ENCODE measurements around the gene PBX1. TPM values are rescaled to one million over a fixed set of nuclear protein-coding genes. Genes with fewer than 3 reads are reported as not detected.

PBX1 gene
- total RNA-seq, 4 donors from 2014 or later = 14.4 to 34.6 (median 22.0) TPM

GRCh38 chr1:164703960-164704411 is 145.0 kb downstream of the PBX1 start:
- Histone ChIP-seq H3K27me3 (no peaks in the 10 kb centered on the region), H3K9me3 (no peaks in the 10 kb centered on the region), H3K27ac (no peak overlapping the region), H3K4me1 (peaks cover 57% of the 10 kb centered on the region), H3K4me3 (no peak overlapping the region), H3K36me3 (no peaks in the 10 kb centered on the region)
- DNase-seq (ENCODE audit: low spot score in 2 of 2) = no peak
- WGBS = 93% methylated on average over 1 of the region's 1 CpG
- TF ChIP-seq POLR2AphosphoS5 (IDR thresholded peaks at IDR 0.05) = no peak
- no peak for TF ChIP-seq EP300 (IDR thresholded peaks at IDR 0.05)
- TF ChIP-seq, protein P1, sequence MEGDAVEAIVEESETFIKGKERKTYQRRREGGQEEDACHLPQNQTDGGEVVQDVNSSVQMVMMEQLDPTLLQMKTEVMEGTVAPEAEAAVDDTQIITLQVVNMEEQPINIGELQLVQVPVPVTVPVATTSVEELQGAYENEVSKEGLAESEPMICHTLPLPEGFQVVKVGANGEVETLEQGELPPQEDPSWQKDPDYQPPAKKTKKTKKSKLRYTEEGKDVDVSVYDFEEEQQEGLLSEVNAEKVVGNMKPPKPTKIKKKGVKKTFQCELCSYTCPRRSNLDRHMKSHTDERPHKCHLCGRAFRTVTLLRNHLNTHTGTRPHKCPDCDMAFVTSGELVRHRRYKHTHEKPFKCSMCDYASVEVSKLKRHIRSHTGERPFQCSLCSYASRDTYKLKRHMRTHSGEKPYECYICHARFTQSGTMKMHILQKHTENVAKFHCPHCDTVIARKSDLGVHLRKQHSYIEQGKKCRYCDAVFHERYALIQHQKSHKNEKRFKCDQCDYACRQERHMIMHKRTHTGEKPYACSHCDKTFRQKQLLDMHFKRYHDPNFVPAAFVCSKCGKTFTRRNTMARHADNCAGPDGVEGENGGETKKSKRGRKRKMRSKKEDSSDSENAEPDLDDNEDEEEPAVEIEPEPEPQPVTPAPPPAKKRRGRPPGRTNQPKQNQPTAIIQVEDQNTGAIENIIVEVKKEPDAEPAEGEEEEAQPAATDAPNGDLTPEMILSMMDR (IDR thresholded peaks at IDR 0.05) = no peak
- no peak for TF ChIP-seq POLR2A (IDR thresholded peaks at IDR 0.05)

- peaks cover 59% of the 10 kb centered on the region for H3K4me1 ChIP-seq
Measured at GRCh38 chr1:164704954-164705353, 146.0 kb downstream of the PBX1 start.

GRCh38 chr1:164706606-164706987 is 147.6 kb downstream of the PBX1 start:
- Histone ChIP-seq H3K36me3 (no peaks in the 10 kb centered on the region), H3K4me3 (no peak overlapping the region), H3K27ac (peak overlapping the region; percentile 63), H3K9me3 (no peaks in the 10 kb centered on the region), H3K4me1 (peaks cover 46% of the 10 kb centered on the region), H3K27me3 (no peaks in the 10 kb centered on the region)
- DNase-seq (ENCODE audit: low spot score in 2 of 2) = no peak
- TF ChIP-seq POLR2AphosphoS5 (IDR thresholded peaks at IDR 0.05) = no peak
- TF ChIP-seq, protein P1 (IDR thresholded peaks at IDR 0.05) = no peak
- TF ChIP-seq EP300 (IDR thresholded peaks at IDR 0.05) = no peak
- TF ChIP-seq POLR2A (IDR thresholded peaks at IDR 0.05) = no peak

More at GRCh38 chr1:164704954-164705353, 146.0 kb downstream of the PBX1 start:
- no peak overlapping the region for H3K4me3 ChIP-seq
- no peak overlapping the region for H3K27ac ChIP-seq
- H3K36me3 ChIP-seq = no peaks in the 10 kb centered on the region
- no peak for DNase-seq (ENCODE audit: low spot score in 2 of 2)
- TF ChIP-seq EP300 (IDR thresholded peaks at IDR 0.05) (no peak), POLR2AphosphoS5 (IDR thresholded peaks at IDR 0.05) (no peak), POLR2A (IDR thresholded peaks at IDR 0.05) (no peak)
- TF ChIP-seq, protein P1 (IDR thresholded peaks at IDR 0.05) = no peak
- no peaks in the 10 kb centered on the region for H3K27me3 ChIP-seq
- no peaks in the 10 kb centered on the region for H3K9me3 ChIP-seq
- WGBS = 92% methylated on average over 1 of the region's 1 CpG

DNA sequence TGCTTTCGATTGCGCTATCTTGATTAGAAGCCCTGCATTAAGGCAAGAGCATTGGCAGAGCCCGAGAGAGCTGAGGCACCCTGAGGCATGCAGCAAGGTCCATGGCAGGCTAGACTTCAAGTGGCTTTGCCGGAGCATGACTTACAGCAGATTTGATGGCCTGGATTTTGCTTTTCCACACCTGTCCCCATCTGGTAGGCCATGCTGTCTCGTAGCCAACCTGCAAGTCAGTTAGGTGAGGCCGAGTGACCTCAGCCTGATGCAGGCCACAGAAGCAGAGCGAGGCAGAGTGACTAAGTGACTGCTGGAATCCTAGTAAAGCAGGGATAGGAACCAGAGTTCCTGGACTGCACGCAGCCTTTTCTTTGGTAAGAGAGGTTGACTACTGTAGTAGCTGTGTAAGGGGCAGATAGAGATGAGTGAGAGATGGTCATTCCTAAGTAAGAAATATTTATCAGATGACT is 148.9 kb downstream of the PBX1 start:
- 42% methylated on average over 8 of the region's 8 CpGs for WGBS
- H3K27me3 ChIP-seq = no peaks in the 10 kb centered on the region
- H3K4me3 ChIP-seq = no peak overlapping the region
- no peak for DNase-seq (ENCODE audit: low spot score in 2 of 2)
- H3K36me3 ChIP-seq = no peaks in the 10 kb centered on the region
- peaks cover 51% of the 10 kb centered on the region for H3K4me1 ChIP-seq
- TF ChIP-seq, protein P1 (IDR thresholded peaks at IDR 0.05) = no peak
- no peak for TF ChIP-seq EP300 (IDR thresholded peaks at IDR 0.05)
- no peak for TF ChIP-seq POLR2A (IDR thresholded peaks at IDR 0.05)
- no peak for TF ChIP-seq POLR2AphosphoS5 (IDR thresholded peaks at IDR 0.05)
- H3K27ac ChIP-seq = peak overlapping the region; percentile 63
- no peaks in the 10 kb centered on the region for H3K9me3 ChIP-seq

- H3K27me3 ChIP-seq = no peaks in the 10 kb centered on the region
- peaks cover 58% of the 10 kb centered on the region for H3K4me1 ChIP-seq
- no peaks in the 10 kb centered on the region for H3K9me3 ChIP-seq
- 96% methylated on average over 3 of the region's 3 CpGs for WGBS
- H3K36me3 ChIP-seq = no peaks in the 10 kb centered on the region
- no peak overlapping the region for H3K27ac ChIP-seq
- DNase-seq (ENCODE audit: low spot score in 2 of 2) = no peak
- TF ChIP-seq, protein P1 (IDR thresholded peaks at IDR 0.05) = no peak
- TF ChIP-seq POLR2A (IDR thresholded peaks at IDR 0.05) = no peak
- no peak for TF ChIP-seq EP300 (IDR thresholded peaks at IDR 0.05)
- no peak for TF ChIP-seq POLR2AphosphoS5 (IDR thresholded peaks at IDR 0.05)
- no peak overlapping the region for H3K4me3 ChIP-seq
Measured at GRCh38 chr1:164708596-164708995, 149.6 kb downstream of the PBX1 start.
